ENCODE results near the gene WDR91.
"Not testable (repeated sequence)": the region's sequence is repeated elsewhere in the genome, so short reads cannot be mapped to it uniquely, and the experiment has no call there.

GRCh38 chr7:135211946-135212685 lies 790 bp upstream of the WDR91 start:
- TF ChIP-seq, protein P1, sequence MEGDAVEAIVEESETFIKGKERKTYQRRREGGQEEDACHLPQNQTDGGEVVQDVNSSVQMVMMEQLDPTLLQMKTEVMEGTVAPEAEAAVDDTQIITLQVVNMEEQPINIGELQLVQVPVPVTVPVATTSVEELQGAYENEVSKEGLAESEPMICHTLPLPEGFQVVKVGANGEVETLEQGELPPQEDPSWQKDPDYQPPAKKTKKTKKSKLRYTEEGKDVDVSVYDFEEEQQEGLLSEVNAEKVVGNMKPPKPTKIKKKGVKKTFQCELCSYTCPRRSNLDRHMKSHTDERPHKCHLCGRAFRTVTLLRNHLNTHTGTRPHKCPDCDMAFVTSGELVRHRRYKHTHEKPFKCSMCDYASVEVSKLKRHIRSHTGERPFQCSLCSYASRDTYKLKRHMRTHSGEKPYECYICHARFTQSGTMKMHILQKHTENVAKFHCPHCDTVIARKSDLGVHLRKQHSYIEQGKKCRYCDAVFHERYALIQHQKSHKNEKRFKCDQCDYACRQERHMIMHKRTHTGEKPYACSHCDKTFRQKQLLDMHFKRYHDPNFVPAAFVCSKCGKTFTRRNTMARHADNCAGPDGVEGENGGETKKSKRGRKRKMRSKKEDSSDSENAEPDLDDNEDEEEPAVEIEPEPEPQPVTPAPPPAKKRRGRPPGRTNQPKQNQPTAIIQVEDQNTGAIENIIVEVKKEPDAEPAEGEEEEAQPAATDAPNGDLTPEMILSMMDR (conservative IDR thresholded peaks at IDR 0.05): 0 out of 2 replicates have a peak, but pooled peaks have one; percentile 18
- TF ChIP-seq EZH2 (IDR thresholded peaks at IDR 0.05; ENCODE audit: low read depth): not testable (repeated sequence)
